ENCODE measurements around the gene FHOD3.

DNA sequence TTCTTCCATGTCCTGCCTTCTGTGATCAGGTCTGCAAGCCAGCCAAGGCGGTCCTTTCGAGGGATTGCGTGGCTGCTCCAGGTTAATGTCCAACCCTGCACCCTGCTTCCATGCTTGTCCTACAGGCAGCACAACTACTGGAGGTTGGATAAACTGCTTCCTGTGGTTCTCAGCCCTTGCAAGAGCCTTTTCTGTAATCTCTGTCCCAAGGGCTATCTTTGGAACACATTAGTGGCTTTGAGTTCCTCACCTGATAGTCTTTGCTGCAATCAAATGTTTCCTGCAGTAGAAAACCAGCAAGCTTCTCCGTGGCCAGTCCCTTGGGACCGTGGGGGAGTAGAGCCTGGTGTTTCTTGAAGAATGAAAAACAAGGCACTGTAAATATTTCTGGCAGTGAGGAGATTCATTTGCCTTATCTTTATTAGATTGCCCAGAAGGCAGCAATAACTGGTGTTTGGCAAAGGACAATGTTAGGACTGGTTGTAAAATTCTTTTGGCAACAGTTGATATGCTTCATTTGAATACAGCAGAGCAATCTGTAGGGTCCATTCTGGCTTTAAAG, 214.4 kb downstream of the FHOD3 start:
- TF ChIP-seq NBN (IDR thresholded peaks at IDR 0.05; ENCODE audit: low read depth) (no peak), KLF16 (IDR thresholded peaks at IDR 0.05) (no peak), PHF21A (IDR thresholded peaks at IDR 0.05; ENCODE audit: borderline replicate concordance, low read depth) (no peak), RBBP5 (IDR thresholded peaks at IDR 0.05; ENCODE audit: borderline replicate concordance, insufficient read depth, low read length, poor library complexity, severe bottlenecking) (no peak), ZNF707 (CRISPR knock-in tag; conservative IDR thresholded peaks at IDR 0.05) (no peak), ZNF12 (CRISPR knock-in tag; IDR thresholded peaks at IDR 0.05) (no peak)
- TF ChIP-seq, protein P1, sequence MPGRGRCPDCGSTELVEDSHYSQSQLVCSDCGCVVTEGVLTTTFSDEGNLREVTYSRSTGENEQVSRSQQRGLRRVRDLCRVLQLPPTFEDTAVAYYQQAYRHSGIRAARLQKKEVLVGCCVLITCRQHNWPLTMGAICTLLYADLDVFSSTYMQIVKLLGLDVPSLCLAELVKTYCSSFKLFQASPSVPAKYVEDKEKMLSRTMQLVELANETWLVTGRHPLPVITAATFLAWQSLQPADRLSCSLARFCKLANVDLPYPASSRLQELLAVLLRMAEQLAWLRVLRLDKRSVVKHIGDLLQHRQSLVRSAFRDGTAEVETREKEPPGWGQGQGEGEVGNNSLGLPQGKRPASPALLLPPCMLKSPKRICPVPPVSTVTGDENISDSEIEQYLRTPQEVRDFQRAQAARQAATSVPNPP (IDR thresholded peaks at IDR 0.05; ENCODE audit: borderline replicate concordance, insufficient read depth, insufficient read length), result no peak
- TF ChIP-seq, protein P2, sequence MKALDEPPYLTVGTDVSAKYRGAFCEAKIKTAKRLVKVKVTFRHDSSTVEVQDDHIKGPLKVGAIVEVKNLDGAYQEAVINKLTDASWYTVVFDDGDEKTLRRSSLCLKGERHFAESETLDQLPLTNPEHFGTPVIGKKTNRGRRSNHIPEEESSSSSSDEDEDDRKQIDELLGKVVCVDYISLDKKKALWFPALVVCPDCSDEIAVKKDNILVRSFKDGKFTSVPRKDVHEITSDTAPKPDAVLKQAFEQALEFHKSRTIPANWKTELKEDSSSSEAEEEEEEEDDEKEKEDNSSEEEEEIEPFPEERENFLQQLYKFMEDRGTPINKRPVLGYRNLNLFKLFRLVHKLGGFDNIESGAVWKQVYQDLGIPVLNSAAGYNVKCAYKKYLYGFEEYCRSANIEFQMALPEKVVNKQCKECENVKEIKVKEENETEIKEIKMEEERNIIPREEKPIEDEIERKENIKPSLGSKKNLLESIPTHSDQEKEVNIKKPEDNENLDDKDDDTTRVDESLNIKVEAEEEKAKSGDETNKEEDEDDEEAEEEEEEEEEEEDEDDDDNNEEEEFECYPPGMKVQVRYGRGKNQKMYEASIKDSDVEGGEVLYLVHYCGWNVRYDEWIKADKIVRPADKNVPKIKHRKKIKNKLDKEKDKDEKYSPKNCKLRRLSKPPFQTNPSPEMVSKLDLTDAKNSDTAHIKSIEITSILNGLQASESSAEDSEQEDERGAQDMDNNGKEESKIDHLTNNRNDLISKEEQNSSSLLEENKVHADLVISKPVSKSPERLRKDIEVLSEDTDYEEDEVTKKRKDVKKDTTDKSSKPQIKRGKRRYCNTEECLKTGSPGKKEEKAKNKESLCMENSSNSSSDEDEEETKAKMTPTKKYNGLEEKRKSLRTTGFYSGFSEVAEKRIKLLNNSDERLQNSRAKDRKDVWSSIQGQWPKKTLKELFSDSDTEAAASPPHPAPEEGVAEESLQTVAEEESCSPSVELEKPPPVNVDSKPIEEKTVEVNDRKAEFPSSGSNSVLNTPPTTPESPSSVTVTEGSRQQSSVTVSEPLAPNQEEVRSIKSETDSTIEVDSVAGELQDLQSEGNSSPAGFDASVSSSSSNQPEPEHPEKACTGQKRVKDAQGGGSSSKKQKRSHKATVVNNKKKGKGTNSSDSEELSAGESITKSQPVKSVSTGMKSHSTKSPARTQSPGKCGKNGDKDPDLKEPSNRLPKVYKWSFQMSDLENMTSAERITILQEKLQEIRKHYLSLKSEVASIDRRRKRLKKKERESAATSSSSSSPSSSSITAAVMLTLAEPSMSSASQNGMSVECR (CRISPR knock-in tag; IDR thresholded peaks at IDR 0.05), result no peak

All from K562 (cell line).